ENCODE measurements around the gene SMCR8. TPM values are rescaled to one million over a fixed set of nuclear protein-coding genes. Genes with fewer than 3 reads are reported as not detected.

SMCR8 gene
- total and polyA plus RNA-seq, 2 donors (not counting 3 experiments of a cell fraction or from before 2014, with no cell fraction given) = 9.5 to 17.6 TPM

GRCh38 chr17:18328643-18329204, 13.6 kb downstream of the SMCR8 start:
- POLR2A ChIA-PET = no interaction called here
- no peaks in the 10 kb centered on the region for H3K79me2 ChIP-seq (ENCODE audit: control insufficient read depth, insufficient read depth, low read length)
- H3K27me3 ChIP-seq (ENCODE audit: control insufficient read depth in 2 of 2, insufficient read depth in 2 of 2, low read length in 2 of 2) = no peaks in the 10 kb centered on the region
- H3K9me1 ChIP-seq (replicated peaks; ENCODE audit: control insufficient read depth, extremely low read depth, insufficient read depth, low read length) = no peaks in the 10 kb centered on the region
- H3K27ac ChIP-seq (ENCODE audit: insufficient read depth, low read depth, low read length) = no peak overlapping the region
- H3K9ac ChIP-seq (replicated peaks; ENCODE audit: extremely low read depth, insufficient read depth, low read length) = no peak overlapping the region
- H4K20me1 ChIP-seq (replicated peaks; ENCODE audit: control insufficient read depth, extremely low read depth, insufficient read depth, low read length) = no peaks in the 10 kb centered on the region
- CTCF ChIA-PET = interaction anchor here (1.5 kb wide), 1 partner anchor 9 kb away, joined by 4 read pairs; no protein-coding TSS in a partner anchor
- peaks cover 3 to 33% of the 10 kb centered on the region in 2 experiments for H3K36me3 ChIP-seq (ENCODE audit: control insufficient read depth in 2 of 2, extremely low read depth in 1 of 2, insufficient read depth in 2 of 2, low read length in 2 of 2)
- intact Hi-C loops (cut with micrococcal nuclease) = no loop called here
- H3K4me1 ChIP-seq (ENCODE audit: control insufficient read depth, extremely low read depth, insufficient read depth, low read length) = no peaks in the 10 kb centered on the region
- no peak for TF ChIP-seq MAX (IDR thresholded peaks at IDR 0.05; ENCODE audit: insufficient read depth, insufficient read length)
- no peak for TF ChIP-seq POLR2AphosphoS5 (IDR thresholded peaks at IDR 0.05; ENCODE audit: insufficient read depth, low read depth, low read length)
- no peak for TF ChIP-seq MYC (IDR thresholded peaks at IDR 0.05; ENCODE audit: low read depth, low read length)
- no peak for TF ChIP-seq FOS (IDR thresholded peaks at IDR 0.05; ENCODE audit: borderline replicate concordance, insufficient read depth, low read length)
- no peak for TF ChIP-seq POLR2A (IDR thresholded peaks at IDR 0.05; ENCODE audit: low read depth, low read length)
- no peak for TF ChIP-seq JUN (IDR thresholded peaks at IDR 0.05; ENCODE audit: borderline replicate concordance, insufficient read depth, insufficient read length, low read depth)
- BruUV-seq (replicated peaks) = no TSS peak
- FAIRE-seq (no peak), DNase-seq (ENCODE audit: low read depth, low spot score) (no peak)
- no peak overlapping the region for H2AFZ ChIP-seq (ENCODE audit: low read depth, low read length)
- no peak overlapping the region for H3K4me2 ChIP-seq (ENCODE audit: insufficient read depth, low read length)
- no peak overlapping the region for H3K4me3 ChIP-seq (replicated peaks in 1 of 3; ENCODE audit: insufficient read depth in 1 of 3, low read depth in 1 of 3, low read length in 3 of 3)
- dilution Hi-C loops (cut with MboI; ENCODE audit: extremely low pct_ligation_motif_present, low sequenced_read_pairs) = no loop called here
- H3K9me3 ChIP-seq (replicated peaks; ENCODE audit: control insufficient read depth, insufficient read depth, low read length) = no peaks in the 10 kb centered on the region

GRCh38 chr17:18331879-18332278, 16.8 kb downstream of the SMCR8 start:
- dilution Hi-C loops (cut with MboI; ENCODE audit: extremely low pct_ligation_motif_present, low sequenced_read_pairs) (no loop called here), intact Hi-C loops (cut with micrococcal nuclease) (no loop called here)
- no TSS peak for BruUV-seq (replicated peaks)
- Histone ChIP-seq H3K4me3 (replicated peaks in 1 of 3; ENCODE audit: insufficient read depth in 1 of 3, low read depth in 1 of 3, low read length in 3 of 3) (no peak overlapping the region), H3K9ac (replicated peaks; ENCODE audit: extremely low read depth, insufficient read depth, low read length) (no peak overlapping the region), H3K36me3 (ENCODE audit: control insufficient read depth in 2 of 2, extremely low read depth in 1 of 2, insufficient read depth in 2 of 2, low read length in 2 of 2) (peaks cover 0 to 13% of the 10 kb centered on the region in 2 experiments), H3K4me2 (ENCODE audit: insufficient read depth, low read length) (no peak overlapping the region), H3K9me3 (replicated peaks; ENCODE audit: control insufficient read depth, insufficient read depth, low read length) (no peaks in the 10 kb centered on the region), H3K9me1 (replicated peaks; ENCODE audit: control insufficient read depth, extremely low read depth, insufficient read depth, low read length) (no peaks in the 10 kb centered on the region), H3K4me1 (ENCODE audit: control insufficient read depth, extremely low read depth, insufficient read depth, low read length) (no peaks in the 10 kb centered on the region), H2AFZ (ENCODE audit: low read depth, low read length) (no peak overlapping the region), H4K20me1 (replicated peaks; ENCODE audit: control insufficient read depth, extremely low read depth, insufficient read depth, low read length) (no peaks in the 10 kb centered on the region), H3K79me2 (ENCODE audit: control insufficient read depth, insufficient read depth, low read length) (no peaks in the 10 kb centered on the region), H3K27me3 (ENCODE audit: control insufficient read depth in 2 of 2, insufficient read depth in 2 of 2, low read length in 2 of 2) (no peaks in the 10 kb centered on the region), H3K27ac (ENCODE audit: insufficient read depth, low read depth, low read length) (no peak overlapping the region)
- ChIA-PET POLR2A (no interaction called here), CTCF (interaction anchor here (3.4 kb wide), 1 partner anchor 8 kb away, joined by 10 read pairs; no protein-coding TSS in a partner anchor)
- DNase-seq (ENCODE audit: low read depth, low spot score) = no peak
- FAIRE-seq = no peak
- TF ChIP-seq JUN (IDR thresholded peaks at IDR 0.05; ENCODE audit: borderline replicate concordance, insufficient read depth, insufficient read length, low read depth) = no peak
- no peak for TF ChIP-seq EZH2 (IDR thresholded peaks at IDR 0.05; ENCODE audit: borderline replicate concordance, low read depth, low read length, severe bottlenecking)
- no peak for TF ChIP-seq POLR2A (IDR thresholded peaks at IDR 0.05; ENCODE audit: low read depth, low read length)
- TF ChIP-seq GATA2 (IDR thresholded peaks at IDR 0.05; ENCODE audit: insufficient read depth, insufficient read length, low read depth, low read length) = no peak
- TF ChIP-seq CTCF (IDR thresholded peaks at IDR 0.05; ENCODE audit: extremely low read depth in 1 of 2, insufficient read depth in 1 of 2, low read depth in 1 of 2, low read length in 2 of 2) = no peak
- TF ChIP-seq MAX (IDR thresholded peaks at IDR 0.05; ENCODE audit: insufficient read depth, insufficient read length) = no peak
- TF ChIP-seq MYC (IDR thresholded peaks at IDR 0.05; ENCODE audit: low read depth, low read length) = no peak
- TF ChIP-seq FOS (IDR thresholded peaks at IDR 0.05; ENCODE audit: borderline replicate concordance, insufficient read depth, low read length) = no peak
- TF ChIP-seq POLR2AphosphoS5 (IDR thresholded peaks at IDR 0.05; ENCODE audit: insufficient read depth, low read depth, low read length) = no peak
